T1000 (cell line): ENCODE data around the gene CD81.

Source experiments
- DNase-seq: peaks from one replicate; lab custom pipeline; 2025; ENCODE audit warnings: mixed read lengths; lab: John Stamatoyannopoulos, UW

Gene CD81

DNA sequence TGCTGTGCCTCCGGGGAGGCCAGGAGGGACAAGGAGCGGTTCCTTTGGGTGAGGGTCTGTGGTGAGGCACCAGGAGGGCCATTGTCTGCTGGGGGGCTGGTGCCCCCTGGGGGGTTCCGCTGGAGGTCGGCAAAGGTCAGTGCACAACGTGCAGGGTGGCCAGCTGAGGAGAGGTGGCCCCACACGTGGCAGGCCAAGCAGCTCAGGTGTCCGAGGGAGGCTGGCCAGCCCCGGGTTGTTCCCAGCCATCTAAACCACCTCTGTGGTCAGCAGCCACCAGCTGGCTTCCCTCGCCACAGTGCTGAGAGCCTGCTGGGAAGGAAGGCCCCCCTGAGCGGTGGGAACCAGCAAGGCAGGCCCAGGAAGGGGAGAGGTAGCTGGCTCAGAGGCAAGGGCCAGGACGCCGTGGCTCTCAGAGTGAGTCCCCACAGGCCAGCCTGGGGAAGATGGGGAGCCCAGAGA, 27.7 kb downstream of the CD81 start:
- no peak for DNase-seq

DNA sequence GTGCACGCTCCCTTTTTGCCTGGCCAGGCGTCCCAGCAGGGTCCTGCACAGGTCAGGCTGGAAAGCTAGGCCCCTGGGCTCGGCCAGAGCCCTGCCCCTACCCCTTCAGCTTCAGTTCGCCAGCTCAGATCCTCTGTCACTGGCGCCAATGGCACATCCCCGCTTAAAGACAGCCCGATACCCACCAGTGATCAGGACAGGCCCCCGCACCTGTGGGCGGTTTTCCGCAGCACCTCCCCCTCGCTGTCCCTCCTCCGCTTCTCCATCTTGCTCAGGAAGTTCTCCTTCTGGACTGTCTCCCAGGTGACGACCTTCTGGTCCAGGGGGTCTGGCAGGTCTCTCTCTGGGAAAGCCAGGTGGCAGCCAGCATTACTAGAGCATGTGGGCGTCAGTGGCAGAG, 29.3 kb downstream of the CD81 start:
- no peak for DNase-seq

DNA sequence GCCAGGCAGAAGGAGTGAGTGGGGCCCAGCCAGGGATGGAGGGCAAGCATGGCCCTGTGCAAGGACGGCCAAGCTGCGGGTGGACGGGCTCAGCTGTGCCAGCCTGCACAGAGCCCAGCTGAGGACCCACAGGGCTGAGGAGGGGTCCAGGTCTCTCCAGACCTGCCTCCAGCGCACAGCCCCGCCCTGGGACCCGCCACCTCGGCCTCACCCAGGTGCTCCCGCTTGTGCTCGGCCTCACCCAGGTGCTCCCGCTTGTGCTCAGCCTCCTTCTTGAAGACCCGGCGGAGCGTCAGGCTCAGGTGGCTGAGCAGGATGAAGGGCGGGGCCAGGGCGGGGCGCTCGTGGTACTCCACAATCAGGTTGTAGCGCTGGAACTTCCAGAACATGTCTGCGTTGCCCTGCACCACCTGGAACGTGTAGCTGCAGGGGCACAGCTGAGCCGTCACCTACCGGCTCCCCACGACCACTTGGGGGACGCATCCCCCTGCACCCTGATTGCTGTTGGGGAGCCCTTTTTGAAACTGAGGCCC, 29.8 kb downstream of the CD81 start:
- no peak for DNase-seq

DNA sequence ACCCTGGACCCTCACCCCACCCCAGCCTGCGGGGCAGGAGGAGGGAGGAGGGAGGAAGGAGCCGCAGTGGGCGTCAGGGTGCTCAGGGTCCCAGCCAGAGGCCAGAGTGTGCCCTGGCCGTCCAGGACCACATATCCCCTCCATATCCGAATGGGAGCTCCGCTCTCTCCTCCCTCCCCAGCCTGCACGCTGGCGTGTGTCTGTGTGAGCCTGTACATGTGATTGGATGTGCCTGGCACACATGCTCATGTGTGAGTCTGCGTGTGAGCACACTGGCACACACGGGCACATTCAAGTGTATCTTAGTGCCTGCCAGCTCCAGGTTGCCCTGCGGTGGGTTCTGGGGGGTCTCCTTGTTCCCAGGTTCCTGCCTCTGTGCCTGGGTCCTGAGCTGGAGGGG, 31.6 kb downstream of the CD81 start:
- no peak for DNase-seq

DNA sequence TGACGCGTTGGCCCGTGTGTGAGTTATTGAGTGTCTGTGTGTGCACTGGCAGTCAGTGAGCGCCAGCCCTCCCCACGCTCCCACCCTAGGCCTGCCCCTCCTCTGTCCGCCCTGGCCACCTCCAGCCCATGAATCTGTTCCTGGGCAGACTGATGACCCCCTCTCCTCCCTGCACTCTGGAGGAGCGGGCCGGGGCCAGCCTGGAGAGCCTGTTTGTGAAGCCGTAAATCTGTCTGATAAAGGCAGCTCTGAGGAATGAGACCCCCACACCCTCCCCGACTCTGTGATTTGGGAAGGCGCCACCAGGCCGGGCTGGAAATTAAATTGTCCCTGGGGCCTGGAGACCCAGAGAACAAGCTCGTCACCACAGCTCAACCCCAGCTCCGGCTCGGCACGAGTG, 32.0 kb downstream of the CD81 start:
- no peak for DNase-seq

DNA sequence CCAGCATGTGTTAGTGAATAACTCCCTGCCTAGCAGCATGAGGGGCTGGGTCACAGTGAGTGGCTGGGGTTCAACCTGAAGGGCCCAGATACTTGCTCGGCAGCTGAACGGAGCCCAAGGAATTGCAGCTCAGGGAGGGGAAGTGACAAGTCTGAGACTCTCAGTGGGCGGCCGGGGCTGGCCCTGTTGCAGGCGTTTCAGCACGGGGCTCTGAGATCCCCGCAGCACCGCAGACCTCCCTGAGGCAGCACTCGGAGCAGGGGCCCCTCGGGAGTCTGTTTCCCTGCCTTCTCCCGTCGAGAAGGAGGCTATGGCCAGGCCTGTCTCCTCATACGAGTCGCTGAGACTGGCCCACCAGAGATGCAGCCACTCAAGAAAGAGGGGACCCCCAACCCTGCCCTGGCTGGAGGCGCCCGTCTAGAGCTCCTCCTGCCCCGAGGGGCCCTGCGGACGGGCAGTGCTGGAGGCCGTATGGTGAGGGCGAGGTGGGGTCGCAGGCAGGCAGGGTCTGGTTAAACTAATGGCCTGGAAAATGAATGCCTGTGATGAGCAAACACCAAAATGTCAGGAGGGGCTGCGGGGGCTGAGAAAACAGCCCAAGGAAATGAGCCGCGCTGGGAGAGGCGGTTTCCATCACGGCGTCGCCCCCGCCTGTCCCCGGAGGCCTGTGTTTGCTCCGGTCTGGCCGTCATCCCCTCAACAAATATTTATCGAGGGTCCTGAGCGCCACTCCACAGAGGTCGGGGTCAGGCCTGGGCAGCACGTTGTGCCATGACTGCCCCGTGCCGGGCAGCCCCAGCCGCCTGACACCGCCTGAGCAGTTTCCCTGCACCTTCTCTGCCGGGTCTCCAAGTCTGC, 32.7 kb downstream of the CD81 start:
- no peak for DNase-seq

DNA sequence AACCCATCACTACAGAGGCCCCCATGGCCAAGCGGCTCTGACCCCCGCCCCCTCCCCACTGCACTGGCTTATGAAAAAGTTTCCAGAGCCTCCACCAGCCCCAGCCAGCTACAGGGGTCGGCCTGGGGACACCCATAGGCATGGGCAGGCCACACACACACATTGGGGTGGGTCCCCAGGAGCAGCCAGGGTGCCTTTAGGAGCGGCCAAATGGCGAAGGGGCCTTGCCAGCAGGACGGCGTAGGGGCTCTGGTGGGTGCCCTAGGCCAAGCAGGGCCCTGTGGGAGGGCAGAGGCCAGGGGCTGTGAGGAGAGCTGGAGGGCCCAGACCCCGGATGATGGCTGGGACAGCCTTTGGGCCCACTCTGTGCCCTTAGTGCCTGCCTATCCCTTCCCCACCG, 33.5 kb downstream of the CD81 start:
- no peak for DNase-seq

DNA sequence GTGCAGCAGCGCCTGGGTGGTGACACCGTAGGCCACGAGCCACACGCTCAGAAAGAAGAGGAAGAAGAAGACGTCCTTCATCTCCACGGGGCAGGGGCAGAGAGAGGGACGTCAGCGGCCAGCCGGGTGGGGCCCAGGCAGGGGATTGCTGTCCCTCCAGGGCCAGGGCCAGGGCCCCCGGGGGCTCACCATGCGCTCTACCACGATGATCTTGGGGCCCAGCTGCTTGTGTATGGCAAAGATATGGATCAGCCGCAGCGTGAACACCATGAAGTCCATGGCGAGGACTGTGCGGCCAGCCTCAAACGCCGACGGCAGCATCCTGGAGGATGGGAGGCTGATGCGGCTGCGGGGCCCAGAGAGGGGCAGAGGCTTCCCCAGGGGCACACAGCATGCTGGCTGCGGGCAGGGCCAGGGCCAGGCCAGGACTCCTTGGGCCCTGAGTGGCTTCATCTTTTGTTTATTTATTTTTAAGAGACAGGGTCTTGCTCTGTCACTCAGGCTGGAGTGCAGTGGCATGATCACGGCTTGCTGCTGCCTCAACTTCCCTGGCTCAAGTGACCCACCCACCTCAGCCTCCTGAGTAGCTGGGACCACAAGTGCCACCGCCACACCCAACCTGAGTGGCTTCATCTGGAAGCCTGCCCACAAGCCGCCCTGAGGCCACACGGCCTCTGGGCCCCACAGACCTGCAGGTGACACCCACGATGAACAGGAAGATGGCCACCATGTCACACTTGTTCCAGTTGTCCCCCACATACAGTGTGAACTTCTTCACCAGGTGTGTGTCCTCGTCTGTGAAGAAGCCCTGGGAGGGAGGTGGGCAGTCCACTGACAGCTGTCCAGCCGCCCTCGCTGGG, 34.6 kb downstream of the CD81 start:
- DNase-seq, result no peak

DNA sequence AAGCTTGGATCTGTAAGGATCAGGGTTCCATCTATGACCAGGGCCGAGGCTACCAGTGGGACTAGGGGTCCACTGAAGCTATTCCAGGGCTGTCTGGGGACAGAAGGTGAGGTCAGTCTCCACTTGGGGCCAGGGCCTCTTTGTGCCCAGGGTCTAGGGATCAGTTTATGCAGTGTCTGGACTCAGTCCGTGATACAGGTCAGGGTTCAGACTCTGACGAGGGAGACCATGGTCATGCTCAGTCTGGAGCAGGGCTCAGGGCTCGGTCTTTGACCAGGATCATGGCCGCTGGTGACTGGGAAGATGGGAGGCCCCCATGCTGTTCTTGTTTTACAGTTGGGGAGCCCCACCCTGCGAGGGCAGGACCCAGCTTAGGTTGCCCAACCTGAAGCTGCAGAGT, 35.2 kb downstream of the CD81 start:
- no peak for DNase-seq

DNA sequence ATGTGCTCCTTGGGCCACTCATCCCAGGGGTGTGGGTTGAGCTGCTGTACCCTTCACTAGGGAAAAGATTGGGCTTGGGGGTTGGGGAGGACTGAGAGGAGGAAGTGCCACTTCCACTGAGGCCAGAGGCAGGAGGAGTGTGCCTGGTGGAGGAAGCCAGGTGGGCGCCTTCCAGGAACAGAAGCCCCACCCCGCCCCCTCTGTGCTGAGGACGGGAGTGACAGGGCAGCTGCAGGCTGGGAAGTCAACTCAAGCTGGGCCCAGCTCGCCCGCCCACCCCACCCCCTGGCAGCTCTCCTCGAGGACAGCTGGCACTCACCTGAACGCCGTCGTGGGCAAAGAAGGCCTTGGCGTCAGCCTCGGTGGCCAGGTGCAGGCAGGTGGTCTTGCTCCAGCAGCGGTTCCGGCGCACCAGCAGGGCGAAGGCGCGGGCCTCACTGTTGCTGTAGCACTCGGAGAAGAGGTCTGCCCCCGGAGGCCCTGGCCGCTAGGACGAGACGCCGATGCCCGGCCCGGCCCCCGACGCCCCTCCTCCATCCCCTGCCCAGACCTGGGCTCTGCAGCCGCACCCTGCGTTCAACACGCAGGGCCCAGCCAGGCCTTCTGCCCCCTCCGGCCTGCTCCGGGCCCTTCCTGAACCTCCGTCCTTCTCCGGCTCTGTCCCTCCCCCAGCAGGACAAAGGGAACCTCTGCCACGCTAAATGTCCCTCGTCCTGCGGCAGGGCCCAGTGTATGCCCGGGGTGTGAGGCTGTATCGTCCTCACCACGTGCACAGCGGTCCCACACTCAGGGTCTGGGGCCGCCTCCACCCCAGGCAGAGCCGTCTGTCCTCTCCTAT, 36.9 kb downstream of the CD81 start:
- no peak for DNase-seq

DNA sequence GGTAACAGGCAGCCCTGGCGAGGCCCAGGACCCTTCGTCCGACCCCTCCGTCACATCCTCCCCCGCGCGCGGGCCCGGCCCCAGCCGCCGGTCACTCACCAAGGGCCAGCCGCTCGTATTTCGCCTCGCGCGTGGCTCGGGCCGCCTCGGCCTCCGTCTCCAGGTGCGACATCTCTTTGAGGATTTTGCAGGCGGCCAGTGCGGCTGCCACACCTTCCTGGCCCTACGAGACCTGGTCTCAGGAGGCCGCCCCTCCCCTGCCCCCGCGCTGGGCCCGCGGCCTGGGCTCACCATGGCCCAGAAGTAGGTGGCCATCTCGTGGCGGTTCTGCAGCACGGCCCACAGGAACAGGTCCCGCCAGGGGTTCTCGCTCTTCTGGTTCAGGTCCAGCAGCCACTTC, 37.5 kb downstream of the CD81 start:
- no peak for DNase-seq

DNA sequence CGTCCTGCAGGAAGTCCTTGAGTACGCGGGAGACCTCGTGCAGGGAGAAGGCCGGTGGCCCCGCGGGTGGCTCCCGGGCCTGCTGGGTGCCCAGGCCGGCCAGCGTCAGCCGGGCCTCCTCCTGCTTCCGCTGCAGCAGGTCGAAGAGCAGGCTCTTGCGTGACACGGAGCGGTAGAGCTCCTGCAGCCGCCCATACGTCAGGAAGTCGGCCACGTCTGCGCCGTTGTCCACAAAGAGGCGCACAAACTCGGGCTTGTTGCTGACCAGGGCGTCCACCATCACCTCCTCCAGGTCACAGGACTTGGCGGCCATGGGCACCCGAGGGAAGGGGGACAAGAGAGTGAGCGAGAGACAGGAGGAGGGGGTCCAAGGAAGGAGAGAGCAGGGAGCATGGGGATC, 38.1 kb downstream of the CD81 start:
- no peak for DNase-seq

DNA sequence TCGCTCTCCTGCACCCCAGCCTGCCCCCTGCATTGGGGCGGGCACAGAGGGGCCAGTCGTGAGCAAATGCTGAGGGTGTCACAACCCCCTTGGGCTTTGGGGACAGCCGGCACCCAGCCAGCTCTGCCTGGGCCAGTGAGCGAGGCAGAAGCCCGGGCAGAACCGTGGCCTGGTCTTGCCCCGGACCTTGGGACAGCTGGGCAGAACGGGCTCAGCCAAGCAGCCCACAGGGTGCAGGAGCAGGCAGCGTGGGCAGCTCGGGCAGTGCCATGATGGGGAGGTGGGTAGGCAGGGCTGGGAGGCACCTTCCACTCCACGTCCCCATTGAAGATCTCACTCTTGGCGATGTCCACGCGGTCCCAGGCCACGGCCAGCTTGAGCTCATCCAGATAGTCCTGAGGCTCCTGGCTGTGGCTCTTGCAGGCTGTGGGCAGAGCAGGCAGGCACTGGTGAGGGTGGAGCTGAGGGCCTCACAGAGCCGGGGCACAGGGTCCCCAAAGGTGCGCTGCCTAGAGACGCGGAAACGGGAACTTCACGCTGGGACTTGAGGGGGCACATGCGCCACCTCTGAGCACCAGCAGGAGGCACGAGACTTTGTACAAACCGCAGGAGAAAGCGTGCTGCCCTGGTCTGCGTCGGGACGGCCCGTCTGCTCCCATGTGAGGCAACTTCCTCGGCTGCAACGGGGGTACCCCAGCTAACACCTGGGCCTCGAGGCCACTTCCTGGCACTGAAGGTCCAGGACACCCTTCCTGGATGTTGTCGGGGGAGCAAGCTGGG, 38.7 kb downstream of the CD81 start:
- no peak for DNase-seq

DNA sequence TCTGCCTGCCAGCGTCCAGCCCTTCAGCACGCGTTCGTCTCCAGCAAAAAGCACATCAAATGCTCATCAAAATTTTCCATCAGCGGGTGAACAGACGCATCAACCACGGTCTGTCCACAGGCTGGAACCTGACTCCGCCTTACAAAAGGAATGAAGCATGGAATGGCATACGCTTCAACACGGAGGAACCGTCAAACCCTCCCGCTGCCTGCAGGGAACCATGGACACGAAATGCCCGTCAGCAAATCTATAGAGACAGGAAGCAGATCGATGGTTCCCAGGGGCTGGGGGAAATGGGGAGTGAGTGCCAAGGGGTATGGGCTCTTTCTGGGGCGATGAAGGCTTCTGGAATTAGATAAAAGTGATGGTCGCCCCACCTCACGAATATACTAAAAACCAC, 39.7 kb downstream of the CD81 start:
- DNase-seq, result no peak

DNA sequence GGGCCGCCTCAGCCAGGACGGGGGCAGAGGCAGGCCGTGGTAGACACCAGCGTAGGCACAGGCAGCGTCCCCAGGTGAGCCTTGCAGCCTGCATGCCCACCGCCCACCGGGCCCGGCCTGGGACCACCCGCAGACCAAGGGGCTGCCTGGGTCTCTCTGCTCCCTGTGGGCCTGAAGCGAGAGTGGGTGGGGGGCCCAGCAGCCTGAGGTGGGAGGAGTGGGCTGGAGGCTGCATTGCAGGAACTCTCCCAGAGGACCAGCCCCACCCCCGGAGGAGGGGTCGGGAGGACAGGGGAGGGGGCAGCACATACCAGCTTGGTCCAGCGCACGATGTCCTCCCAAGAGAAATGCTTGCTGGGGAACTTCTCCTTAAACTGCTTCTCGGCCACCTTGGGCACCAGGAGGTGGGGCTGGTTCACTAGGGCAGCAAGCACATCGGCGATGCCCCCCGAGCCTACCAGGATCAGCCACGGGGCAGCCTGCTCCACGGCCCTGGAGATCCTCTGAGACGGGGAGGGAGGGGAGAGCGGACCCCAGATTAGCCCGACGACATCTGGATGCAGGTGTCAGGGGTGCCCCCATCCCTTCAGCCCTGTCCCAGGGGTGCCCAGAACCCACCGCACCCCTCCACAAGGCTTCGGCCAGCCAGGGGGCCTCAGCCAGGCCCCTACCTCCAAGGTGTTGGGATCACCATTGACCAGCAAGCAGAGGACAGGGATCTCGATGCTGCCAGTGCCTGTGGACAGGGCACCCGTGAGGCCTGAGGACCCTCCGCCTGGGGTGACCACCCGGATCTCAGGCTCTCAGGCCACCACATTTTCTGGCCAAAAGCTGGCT, 41.0 kb downstream of the CD81 start:
- DNase-seq, result no peak

DNA sequence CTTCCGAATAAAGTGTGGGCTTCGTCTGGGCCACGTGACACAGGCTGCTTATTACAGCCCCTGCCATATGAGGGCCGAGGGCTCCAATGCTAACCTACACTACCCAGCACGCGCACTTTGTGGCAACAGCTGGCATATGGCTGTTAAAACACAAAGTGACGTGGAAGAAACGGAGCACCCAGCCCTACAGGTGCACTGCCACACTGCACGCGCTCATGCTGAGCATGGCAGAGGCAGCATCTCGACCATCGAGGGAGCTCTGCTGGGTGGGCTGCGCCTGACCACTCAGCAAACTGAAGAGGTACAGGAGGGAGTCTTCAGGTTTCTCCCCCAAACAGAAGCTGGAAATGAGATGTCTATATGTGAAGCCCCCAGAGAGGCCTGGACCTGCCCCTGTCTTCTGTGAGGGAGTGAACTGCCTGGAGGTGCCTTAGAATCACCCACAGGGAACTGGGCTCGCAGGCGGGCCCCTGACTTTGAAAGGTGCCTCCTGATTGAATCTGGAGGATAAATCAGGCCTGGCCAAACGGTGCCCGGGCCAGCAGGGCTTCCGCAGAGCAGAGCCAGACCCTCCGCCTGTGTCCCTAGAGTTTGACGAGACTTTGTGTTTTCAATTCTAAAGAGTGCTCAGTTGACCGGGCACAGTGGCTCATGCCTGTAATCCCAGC, 41.7 kb downstream of the CD81 start:
- DNase-seq, result no peak

DNA sequence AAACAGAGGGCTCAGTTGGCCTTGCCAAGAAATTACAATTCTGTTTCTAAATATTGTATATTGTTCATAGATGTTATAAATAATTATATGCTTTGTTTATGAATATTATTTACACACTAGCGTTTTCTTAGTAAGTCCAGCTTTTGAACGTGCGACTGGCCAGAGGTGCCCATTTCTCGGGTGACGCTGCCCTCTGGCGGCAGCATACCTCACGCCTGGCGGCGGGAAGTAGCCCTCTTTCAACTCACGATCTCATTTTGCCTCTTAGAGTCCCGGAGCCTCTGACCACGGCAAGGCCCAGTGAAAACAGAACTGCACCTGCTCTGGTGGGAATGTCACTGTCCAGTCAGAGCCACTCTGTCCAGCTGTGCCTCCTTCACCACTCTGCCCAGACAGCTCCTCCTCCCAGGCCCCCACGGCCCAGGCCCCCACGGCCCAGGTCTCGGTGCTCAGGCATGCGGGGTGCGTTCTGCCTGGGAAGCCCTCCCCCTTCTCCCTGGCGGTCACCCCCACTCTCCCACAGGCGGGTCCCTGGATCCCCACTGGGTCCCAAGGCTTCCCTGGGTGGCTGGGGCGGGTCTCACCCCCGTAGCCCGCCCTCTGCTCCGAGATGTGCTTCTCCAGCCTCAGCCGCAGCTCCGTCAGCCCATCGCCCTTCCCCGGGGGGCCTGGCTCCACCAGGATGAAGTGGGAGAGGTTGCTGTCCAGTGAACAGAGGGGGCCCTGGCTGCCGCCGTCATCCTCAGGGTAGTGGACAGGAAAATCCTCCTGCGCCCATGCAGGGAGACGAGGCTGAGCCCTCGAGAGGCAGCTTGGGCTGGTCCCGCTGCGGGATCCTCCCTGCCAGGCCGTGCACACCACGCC, 42.8 kb downstream of the CD81 start:
- DNase-seq, result no peak

DNA sequence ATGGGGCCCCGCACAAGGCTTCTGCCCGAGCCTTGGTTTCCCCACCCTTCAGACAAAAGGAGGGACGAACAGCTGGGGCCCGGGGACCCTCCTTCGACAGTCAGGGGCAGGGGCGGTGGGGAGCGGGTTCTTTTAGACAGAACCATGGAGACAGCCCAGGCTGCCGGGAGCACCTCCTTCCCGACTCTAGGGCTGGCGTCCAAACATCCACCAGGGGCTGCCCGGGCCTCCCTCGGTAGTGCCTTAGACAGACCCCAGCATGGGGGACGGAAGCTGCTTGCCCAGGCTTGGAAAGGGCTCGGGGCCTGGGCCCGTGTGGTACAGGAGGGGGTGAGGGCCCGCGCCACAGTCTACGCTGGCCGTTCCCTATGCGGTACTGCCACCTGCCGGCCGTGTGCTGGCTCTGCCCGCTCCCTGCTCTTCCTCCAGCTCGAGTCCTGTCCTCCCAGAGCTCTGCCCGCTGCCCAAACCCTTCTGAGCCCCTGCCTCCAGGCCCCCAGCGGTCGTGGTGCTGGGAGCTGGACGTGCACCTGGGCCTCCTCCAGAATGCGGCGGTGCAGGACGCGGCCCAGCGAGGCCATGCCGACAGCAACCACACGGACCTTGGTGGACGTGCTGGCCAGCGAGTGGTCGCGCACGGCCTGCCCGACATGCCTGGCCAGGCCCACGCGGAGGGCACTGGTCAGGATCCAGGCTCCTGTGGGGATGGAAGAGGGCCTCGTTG, 43.6 kb downstream of the CD81 start:
- no peak for DNase-seq
